ENCODE results near the gene KIAA1210. TPM values are rescaled to one million over a fixed set of nuclear protein-coding genes. Genes with fewer than 3 reads are reported as not detected.

KIAA1210 gene
- polyA plus RNA-seq, 2 donors, result under 0.01 TPM; not detected in 1

DNA sequence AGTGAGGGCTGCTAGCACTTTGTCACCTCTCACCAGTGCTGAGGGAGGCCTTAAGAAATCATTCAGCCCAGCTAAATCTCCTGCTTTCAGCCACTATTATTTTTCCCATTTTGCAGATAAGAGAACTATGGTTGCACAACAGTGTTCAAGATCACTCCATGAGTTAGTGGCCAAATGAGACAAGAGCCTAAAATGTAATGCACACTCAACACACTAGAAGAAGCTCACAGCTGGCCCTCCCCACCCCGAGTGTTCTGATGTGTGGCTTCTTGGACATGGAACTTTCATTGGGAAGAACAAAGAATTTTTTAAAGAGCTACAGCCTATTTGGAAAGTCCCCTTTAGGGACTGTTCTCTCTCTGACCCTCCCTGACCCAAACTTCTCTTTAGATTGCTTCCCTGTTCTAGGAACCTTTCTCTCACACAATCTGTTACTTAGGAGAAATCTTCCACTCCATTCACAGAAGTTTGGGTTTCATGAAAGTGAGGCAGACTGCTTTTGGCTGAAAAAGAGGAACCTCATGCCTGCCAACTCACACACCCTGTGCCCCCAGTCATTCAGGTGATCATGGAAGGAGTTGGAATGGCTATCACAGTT, 98.8 kb downstream of the KIAA1210 start:
- Histone ChIP-seq H3K4me1 (ENCODE audit: control insufficient read depth in 2 of 2, insufficient read depth in 2 of 2, low read length in 1 of 2) (no peaks in the 10 kb centered on the region), H3K27me3 (ENCODE audit: control insufficient read depth in 1 of 2, insufficient read depth in 2 of 2, low read length in 2 of 2) (no peaks in the 10 kb centered on the region), H3K9me3 (ENCODE audit: control insufficient read depth in 2 of 2, insufficient read depth in 1 of 2, low read depth in 1 of 2, low read length in 1 of 2) (no peaks in the 10 kb centered on the region), H3K36me3 (ENCODE audit: control insufficient read depth in 2 of 2, insufficient read depth in 2 of 2, low read length in 1 of 2) (no peaks in the 10 kb centered on the region), H3K27ac (ENCODE audit: low read depth in 2 of 2, low read length in 1 of 2) (no peak overlapping the region), H3K4me3 (ENCODE audit: low read depth in 1 of 2, low read length in 2 of 2) (no peak overlapping the region)
- WGBS, 2 donors, result 53 to 76% methylated on average over 1 of the region's 1 CpG

Other genes starting within 250 kb of the KIAA1210 start
- gene LONRF3, start 153.2 kb downstream of the KIAA1210 start, polyA plus RNA-seq, result under 1 TPM; 0.18 to 0.34 TPM
- not detected for gene CT47C1, start 54.8 kb downstream of the KIAA1210 start, polyA plus RNA-seq
- 10 to 100 TPM; 41.6 to 47.0 TPM for gene PGRMC1, start 108.5 kb upstream of the KIAA1210 start, polyA plus RNA-seq